CD14-positive monocyte (primary cell): ENCODE results near the gene PCNT. TPM values are rescaled to one million over a fixed set of nuclear protein-coding genes. Genes with fewer than 3 reads are reported as not detected.

ENCODE experiments used
- DNase-seq, 3 donors: peaks; one replicate each; pipeline ENCODE4 v3.0.0-alpha.2; 2011 to 2022
- H2AFZ ChIP-seq: 2 replicates; pipeline ENCODE4 v1.6.0; 2012; ENCODE audit warnings: mild to moderate bottlenecking, low read depth, low read length, inconsistent platforms; ENCODE audit not compliant: insufficient read depth, poor library complexity, severe bottlenecking
- H3K27ac ChIP-seq, 2 donors: 1 replicate in 1 of 2; 2 replicates in 1 of 2; pipeline ENCODE4 v1.5.1; 2012 to 2013; ENCODE audit warnings: low read length in 2 of 2, control low read depth in 1 of 2, inconsistent platforms in 1 of 2, low read depth in 1 of 2, mild to moderate bottlenecking in 1 of 2
- H3K27me3 ChIP-seq, 2 donors: one replicate each; pipeline versions ENCODE4 v1.6.0 to v1.6.1; 2011 to 2013; ENCODE audit warnings: low read length in 2 of 2; ENCODE audit not compliant: control insufficient read depth in 2 of 2, insufficient read depth in 2 of 2
- H3K36me3 ChIP-seq, 2 donors: replicated peaks in 1 of 2; 1 replicate in 1 of 2; 2 replicates in 1 of 2; pipeline versions ENCODE4 v1.5.1 to v1.6.1; 2012 to 2013; ENCODE audit warnings: low read length in 2 of 2, control low read depth in 1 of 2, inconsistent platforms in 1 of 2, mild to moderate bottlenecking in 1 of 2; ENCODE audit not compliant: insufficient read depth in 2 of 2, control insufficient read depth in 1 of 2
- H3K4me1 ChIP-seq, 2 donors: 1 replicate in 1 of 2; 2 replicates in 1 of 2; pipeline versions ENCODE4 v1.5.1 to v1.6.1; 2012 to 2013; ENCODE audit warnings: low read length in 2 of 2, control low read depth in 1 of 2, inconsistent platforms in 1 of 2, mild to moderate bottlenecking in 1 of 2, moderate library complexity in 1 of 2; ENCODE audit not compliant: insufficient read depth in 2 of 2, control insufficient read depth in 1 of 2
- H3K4me2 ChIP-seq: replicated peaks from 2 replicates; pipeline ENCODE3; 2012; ENCODE audit warnings: low read length, moderate library complexity, mild to moderate bottlenecking; ENCODE audit not compliant: poor library complexity, severe bottlenecking; ENCODE audit errors: extremely low read depth
- H3K4me3 ChIP-seq, 3 experiments: fragments of 200-600 bp in 1 of 3; sonication (generic) in 1 of 3; replicated peaks in 1 of 3; 1 replicate in 2 of 3; 2 replicates in 1 of 3; pipeline ENCODE4 v1.5.1; 2011 to 2013; ENCODE audit warnings: low read length in 3 of 3, mild to moderate bottlenecking in 3 of 3, control low read depth in 2 of 3, low read depth in 2 of 3, inconsistent platforms in 1 of 3, moderate library complexity in 1 of 3
- H3K79me2 ChIP-seq: 2 replicates; pipeline ENCODE4 v1.6.0; 2012; ENCODE audit warnings: mild to moderate bottlenecking, control low read depth, inconsistent platforms, low read length, moderate library complexity; ENCODE audit not compliant: insufficient read depth
- H3K9ac ChIP-seq: 2 replicates; pipeline ENCODE4 v1.6.0; 2017; ENCODE audit warnings: low read length, mild to moderate bottlenecking; ENCODE audit not compliant: insufficient read depth, poor library complexity, severe bottlenecking
- H3K9me3 ChIP-seq, 2 donors: replicated peaks in 1 of 2; 1 replicate in 1 of 2; 2 replicates in 1 of 2; pipeline versions ENCODE4 v1.5.1 to v1.6.1; 2012 to 2013; ENCODE audit warnings: low read length in 2 of 2, control low read depth in 1 of 2; ENCODE audit not compliant: control insufficient read depth in 1 of 2, insufficient read depth in 1 of 2
- H4K20me1 ChIP-seq: 2 replicates; pipeline ENCODE4 v1.6.0; 2012; ENCODE audit warnings: mild to moderate bottlenecking, low read length, control low read depth, moderate library complexity; ENCODE audit not compliant: insufficient read depth
- H3K27ac Mint-ChIP-seq, 7 donors: one replicate each; pipeline ENCODE4 v1.8.0; 2020; ENCODE audit warnings: mild to moderate bottlenecking in 7 of 7, mixed read lengths in 7 of 7, moderate library complexity in 6 of 7, inconsistent platforms in 2 of 7
- H3K27me3 Mint-ChIP-seq, 3 donors: one replicate each; pipeline ENCODE4 v1.8.0; 2021 to 2022; ENCODE audit warnings: low read depth in 3 of 3, mild to moderate bottlenecking in 3 of 3, mixed read lengths in 3 of 3, moderate library complexity in 3 of 3, inconsistent platforms in 1 of 3
- H3K36me3 Mint-ChIP-seq, 2 donors: one replicate each; pipeline ENCODE4 v1.8.0; 2020; ENCODE audit warnings: mixed read lengths in 2 of 2, inconsistent platforms in 1 of 2, mild to moderate bottlenecking in 1 of 2
- H3K4me1 Mint-ChIP-seq: one replicate; pipeline ENCODE4 v1.8.0; 2020; ENCODE audit warnings: mild to moderate bottlenecking, mixed read lengths
- H3K4me3 Mint-ChIP-seq, 2 donors: one replicate each; pipeline ENCODE4 v1.8.0; 2020; ENCODE audit warnings: mild to moderate bottlenecking in 2 of 2, mixed read lengths in 2 of 2, moderate library complexity in 1 of 2
- H3K9me3 Mint-ChIP-seq, 7 donors: one replicate each; pipeline ENCODE4 v1.8.0; 2020 to 2022; ENCODE audit warnings: mixed read lengths in 7 of 7, mild to moderate bottlenecking in 6 of 7, moderate library complexity in 6 of 7, inconsistent platforms in 2 of 7
- WGBS: methylation state at CpG from one replicate; pipeline ENCODE4 v1.1.5; 2013; ENCODE audit warnings: missing lambda C conversion rate; ENCODE audit not compliant: insufficient coverage; 5-methylcytosine and 5-hydroxymethylcytosine counted together
- intact Hi-C, 2 donors: fragments of 100-400 bp; cut with micrococcal nuclease; formaldehyde crosslinking; loops; one replicate each; pipeline versions ENCODE4 v1.15.0 to v1.15.1; 2023
- polyA plus RNA-seq, 3 donors: library from polyadenylated mRNA; depleted of rRNA in 1 of 3; unstranded in 2 of 3; stranded (reverse) in 1 of 3; fragments of 300-500 nt in 2 of 3; fragments of >200 nt in 1 of 3; fragmentation: Illumina TruSeq in 2 of 3; gene quantifications; 1 replicate in 2 of 3; 2 replicates in 1 of 3; pipeline ENCODE4 v1.2.3, GENCODE V29; 2012 to 2021
- TF ChIP-seq, protein P1 (sequence below): fragments of 200-600 bp; IDR thresholded peaks from one replicate; pipeline ENCODE4 v1.8.0; 2022; ENCODE audit warnings: antibody characterized with exemption, mild to moderate bottlenecking

The PCNT gene
- polyA plus RNA-seq, 3 donors, result 4.2 to 16.3 (median 5.1) TPM

DNA sequence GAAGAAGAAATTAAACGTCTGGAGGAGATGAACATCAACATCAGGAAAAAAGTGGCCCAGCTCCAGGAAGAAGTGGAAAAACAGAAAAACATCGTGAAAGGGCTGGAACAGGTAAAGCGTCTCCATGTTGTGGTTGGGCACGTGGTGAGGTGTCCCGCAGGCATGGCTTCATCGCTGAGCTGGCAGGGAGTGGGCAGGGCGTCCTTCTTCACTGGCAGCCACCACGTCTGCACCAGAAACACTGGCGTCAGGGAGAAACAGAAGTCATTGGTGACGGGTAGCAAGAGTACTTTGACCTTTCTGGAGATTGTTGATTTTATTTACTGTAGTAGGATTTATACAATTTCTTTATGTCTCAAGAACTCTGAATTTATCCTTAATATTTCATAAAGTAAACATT, 75.7 kb downstream of the PCNT start:
- no peak overlapping the region for H3K4me3 ChIP-seq
- H3K9me3 ChIP-seq, result no peaks in the 10 kb centered on the region
- no peaks in the 10 kb centered on the region for H4K20me1 ChIP-seq
- Mint-ChIP-seq H3K9me3 (no peaks in the 10 kb centered on the region), H3K4me1 (no peaks in the 10 kb centered on the region), H3K27ac (no peak overlapping the region), H3K4me3 (no peak overlapping the region), H3K27me3 (no peaks in the 10 kb centered on the region), H3K36me3 (peaks cover 74 to 82% of the 10 kb centered on the region in 2 donors)
- H3K9ac ChIP-seq, result no peak overlapping the region
- DNase-seq, result no peak
- no peak overlapping the region for H3K4me2 ChIP-seq
- TF ChIP-seq, protein P1, sequence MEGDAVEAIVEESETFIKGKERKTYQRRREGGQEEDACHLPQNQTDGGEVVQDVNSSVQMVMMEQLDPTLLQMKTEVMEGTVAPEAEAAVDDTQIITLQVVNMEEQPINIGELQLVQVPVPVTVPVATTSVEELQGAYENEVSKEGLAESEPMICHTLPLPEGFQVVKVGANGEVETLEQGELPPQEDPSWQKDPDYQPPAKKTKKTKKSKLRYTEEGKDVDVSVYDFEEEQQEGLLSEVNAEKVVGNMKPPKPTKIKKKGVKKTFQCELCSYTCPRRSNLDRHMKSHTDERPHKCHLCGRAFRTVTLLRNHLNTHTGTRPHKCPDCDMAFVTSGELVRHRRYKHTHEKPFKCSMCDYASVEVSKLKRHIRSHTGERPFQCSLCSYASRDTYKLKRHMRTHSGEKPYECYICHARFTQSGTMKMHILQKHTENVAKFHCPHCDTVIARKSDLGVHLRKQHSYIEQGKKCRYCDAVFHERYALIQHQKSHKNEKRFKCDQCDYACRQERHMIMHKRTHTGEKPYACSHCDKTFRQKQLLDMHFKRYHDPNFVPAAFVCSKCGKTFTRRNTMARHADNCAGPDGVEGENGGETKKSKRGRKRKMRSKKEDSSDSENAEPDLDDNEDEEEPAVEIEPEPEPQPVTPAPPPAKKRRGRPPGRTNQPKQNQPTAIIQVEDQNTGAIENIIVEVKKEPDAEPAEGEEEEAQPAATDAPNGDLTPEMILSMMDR, result no peak
- intact Hi-C loops, result no loop called here
- peaks cover 54 to 87% of the 10 kb centered on the region in 2 donors for H3K36me3 ChIP-seq
- 95% methylated on average over 8 of the region's 10 CpGs for WGBS
- H2AFZ ChIP-seq, result no peak overlapping the region
- no peaks in the 10 kb centered on the region for H3K4me1 ChIP-seq
- no peak overlapping the region for H3K27ac ChIP-seq
- H3K79me2 ChIP-seq, result no peaks in the 10 kb centered on the region
- no peaks in the 10 kb centered on the region for H3K27me3 ChIP-seq

DNA sequence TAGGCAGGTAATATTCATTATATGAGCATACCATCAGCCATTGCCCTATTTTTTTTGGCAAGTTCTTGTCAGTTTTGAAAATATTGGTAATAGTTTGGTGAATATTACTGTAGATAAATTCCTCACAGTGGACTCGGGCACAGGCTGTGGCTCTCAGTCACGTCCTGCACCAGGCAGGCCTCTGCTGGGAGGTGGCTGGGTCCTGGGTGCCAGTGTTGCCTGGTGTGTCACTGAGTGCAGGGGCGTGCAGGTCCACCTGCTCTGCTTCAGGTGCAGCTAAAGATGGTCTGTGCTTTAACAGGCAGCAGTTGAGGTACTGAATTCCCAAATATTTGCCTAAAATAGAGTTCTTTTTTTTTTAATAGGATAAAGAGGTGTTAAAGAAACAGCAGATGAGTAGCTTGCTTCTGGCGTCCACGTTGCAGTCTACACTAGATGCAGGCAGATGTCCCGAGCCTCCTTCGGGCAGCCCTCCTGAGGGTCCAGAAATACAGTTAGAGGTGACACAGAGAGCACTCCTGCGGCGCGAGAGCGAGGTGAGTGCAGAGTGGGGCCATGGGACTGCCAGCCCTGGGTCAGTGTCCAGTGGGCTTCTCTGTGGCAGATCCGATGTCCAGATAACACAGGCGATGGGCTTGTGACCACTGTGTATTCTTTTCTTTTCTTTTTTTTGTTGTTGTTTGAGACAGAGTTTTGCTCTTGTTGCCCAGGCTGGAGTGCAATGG, 77.4 kb downstream of the PCNT start:
- H3K9me3 Mint-ChIP-seq, result no peaks in the 10 kb centered on the region
- no peak overlapping the region for H3K27ac ChIP-seq
- H3K27ac Mint-ChIP-seq, result no peak overlapping the region
- H3K79me2 ChIP-seq, result no peaks in the 10 kb centered on the region
- H3K9me3 ChIP-seq, result no peaks in the 10 kb centered on the region
- WGBS, result 99% methylated on average over 10 of the region's 13 CpGs
- no peak overlapping the region for H3K4me3 Mint-ChIP-seq
- no peaks in the 10 kb centered on the region for H4K20me1 ChIP-seq
- TF ChIP-seq, protein P1, result no peak
- H3K27me3 Mint-ChIP-seq, result no peaks in the 10 kb centered on the region
- H3K36me3 Mint-ChIP-seq, result peaks cover 71 to 88% of the 10 kb centered on the region in 2 donors
- no peak for DNase-seq
- peaks cover 56 to 88% of the 10 kb centered on the region in 2 donors for H3K36me3 ChIP-seq
- no peak overlapping the region for H3K9ac ChIP-seq
- no peak overlapping the region for H3K4me2 ChIP-seq
- H3K27me3 ChIP-seq, result no peaks in the 10 kb centered on the region
- no peaks in the 10 kb centered on the region for H3K4me1 ChIP-seq
- H3K4me1 Mint-ChIP-seq, result no peaks in the 10 kb centered on the region
- intact Hi-C loops, result no loop called here
- no peak overlapping the region for H3K4me3 ChIP-seq
- no peak overlapping the region for H2AFZ ChIP-seq
